ENCODE measurements around the gene SNX3.

DNA sequence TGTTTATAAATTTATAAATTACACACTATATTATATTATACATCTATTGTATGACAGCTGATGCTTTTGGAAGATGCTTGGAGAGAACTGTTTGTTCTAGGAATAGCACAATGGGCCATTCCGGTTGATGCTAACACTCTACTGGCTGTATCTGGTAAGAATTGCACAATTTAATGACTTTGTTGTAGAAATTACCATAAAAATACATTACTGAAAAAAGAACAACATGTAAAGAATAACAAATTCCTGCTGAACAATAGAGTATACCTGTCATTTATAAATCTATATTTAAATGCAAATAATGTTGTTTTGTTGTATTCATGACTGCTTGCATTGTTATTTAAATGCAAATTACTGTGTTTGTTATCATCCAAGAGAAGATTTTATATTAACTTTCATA, 80.6 kb downstream of the SNX3 start:
- TF ChIP-seq SUZ12 (IDR thresholded peaks at IDR 0.05; ENCODE audit: extremely low read depth, insufficient read depth, insufficient read length) (no peak), ZNF274 (IDR thresholded peaks at IDR 0.05; ENCODE audit: low read depth, low read length) (no peak)
